Measurements from ENCODE around the gene RELA. TPM values are rescaled to one million over a fixed set of nuclear protein-coding genes. Genes with fewer than 3 reads are reported as not detected.
A peak's percentile ranks its signal among the peaks of the same experiment; 100 is the strongest.
"Not testable (repeated sequence)": the region's sequence is repeated elsewhere in the genome, so short reads cannot be mapped to it uniquely, and the experiment has no call there.

RELA gene
- total RNA-seq, 2 donors from 2014 or later, result 58.7 to 68.3 TPM

DNA sequence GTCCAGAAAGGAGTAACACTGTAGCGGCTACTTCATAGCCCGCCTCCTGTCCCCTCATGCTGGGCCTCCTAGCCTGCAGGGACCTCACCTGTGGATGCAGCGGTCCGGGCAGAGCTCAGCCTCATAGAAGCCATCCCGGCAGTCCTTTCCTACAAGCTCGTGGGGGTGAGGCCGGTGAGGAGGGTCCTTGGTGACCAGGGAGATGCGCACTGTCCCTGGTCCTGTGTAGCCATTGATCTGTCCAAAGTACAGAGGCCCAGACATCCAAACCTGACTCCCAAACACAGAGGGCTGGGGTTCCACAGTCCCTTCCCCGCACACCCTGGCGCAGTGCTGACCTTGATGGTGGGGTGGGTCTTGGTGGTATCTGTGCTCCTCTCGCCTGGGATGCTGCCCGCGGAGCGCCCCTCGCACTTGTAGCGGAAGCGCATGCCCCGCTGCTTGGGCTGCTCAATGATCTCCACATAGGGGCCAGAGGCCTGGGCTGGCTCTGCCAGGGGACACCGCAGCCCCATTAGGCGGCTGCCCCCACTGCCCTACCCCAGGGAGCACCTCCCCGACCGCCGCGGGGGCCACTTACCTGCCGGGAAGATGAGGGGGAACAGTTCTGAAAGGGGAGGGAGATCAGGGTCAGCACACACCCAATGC lies 993 bp downstream of the RELA start:
- H3K27me3 ChIP-seq, result no peaks in the 10 kb centered on the region
- intact Hi-C loops (cut with DNase I), result no loop called here
- no peaks in the 10 kb centered on the region for H3K9me3 ChIP-seq
- peak overlapping the region; percentile 97 for H3K27ac ChIP-seq
- H3K9ac ChIP-seq (ENCODE audit: low read depth in 2 of 2, low read length in 2 of 2), result peak overlapping the region; percentile 93 to 99
- TF ChIP-seq, protein P1, sequence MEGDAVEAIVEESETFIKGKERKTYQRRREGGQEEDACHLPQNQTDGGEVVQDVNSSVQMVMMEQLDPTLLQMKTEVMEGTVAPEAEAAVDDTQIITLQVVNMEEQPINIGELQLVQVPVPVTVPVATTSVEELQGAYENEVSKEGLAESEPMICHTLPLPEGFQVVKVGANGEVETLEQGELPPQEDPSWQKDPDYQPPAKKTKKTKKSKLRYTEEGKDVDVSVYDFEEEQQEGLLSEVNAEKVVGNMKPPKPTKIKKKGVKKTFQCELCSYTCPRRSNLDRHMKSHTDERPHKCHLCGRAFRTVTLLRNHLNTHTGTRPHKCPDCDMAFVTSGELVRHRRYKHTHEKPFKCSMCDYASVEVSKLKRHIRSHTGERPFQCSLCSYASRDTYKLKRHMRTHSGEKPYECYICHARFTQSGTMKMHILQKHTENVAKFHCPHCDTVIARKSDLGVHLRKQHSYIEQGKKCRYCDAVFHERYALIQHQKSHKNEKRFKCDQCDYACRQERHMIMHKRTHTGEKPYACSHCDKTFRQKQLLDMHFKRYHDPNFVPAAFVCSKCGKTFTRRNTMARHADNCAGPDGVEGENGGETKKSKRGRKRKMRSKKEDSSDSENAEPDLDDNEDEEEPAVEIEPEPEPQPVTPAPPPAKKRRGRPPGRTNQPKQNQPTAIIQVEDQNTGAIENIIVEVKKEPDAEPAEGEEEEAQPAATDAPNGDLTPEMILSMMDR (IDR thresholded peaks at IDR 0.05), result no peak
- peak overlapping the region; percentile 94 for H3K4me3 ChIP-seq
- no peak for DNase-seq
- H3K36me3 ChIP-seq, result peaks cover 7% of the 10 kb centered on the region
- peaks cover 8% of the 10 kb centered on the region for H3K4me1 ChIP-seq

DNA sequence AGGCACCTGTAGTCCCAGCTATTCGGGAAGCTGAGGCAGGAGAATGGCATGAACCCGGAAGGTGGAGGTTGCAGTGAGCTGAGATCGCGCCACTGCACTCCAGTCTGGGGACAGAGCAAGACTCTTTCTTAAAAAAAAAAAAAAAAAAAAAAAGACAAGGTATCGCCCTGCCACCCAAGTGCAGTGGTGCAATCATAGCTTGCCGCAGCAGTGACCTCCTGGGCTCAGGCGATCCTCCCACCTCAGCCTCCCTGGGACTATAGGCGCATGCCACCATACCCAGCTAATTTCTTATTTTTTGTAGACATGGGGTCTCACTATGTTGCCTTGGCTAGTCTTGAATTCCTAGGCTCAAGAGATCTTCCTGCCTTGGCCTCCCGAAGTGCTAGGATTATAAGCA lies 1.8 kb downstream of the RELA start:
- H3K27me3 ChIP-seq; intact Hi-C loops (cut with DNase I); H3K9me3 ChIP-seq; DNase-seq; H3K9ac ChIP-seq (ENCODE audit: low read depth in 2 of 2, low read length in 2 of 2); H3K4me1 ChIP-seq; H3K27ac ChIP-seq; H3K4me3 ChIP-seq: not testable (repeated sequence)
- peaks cover 15% of the 10 kb centered on the region for H3K36me3 ChIP-seq

DNA sequence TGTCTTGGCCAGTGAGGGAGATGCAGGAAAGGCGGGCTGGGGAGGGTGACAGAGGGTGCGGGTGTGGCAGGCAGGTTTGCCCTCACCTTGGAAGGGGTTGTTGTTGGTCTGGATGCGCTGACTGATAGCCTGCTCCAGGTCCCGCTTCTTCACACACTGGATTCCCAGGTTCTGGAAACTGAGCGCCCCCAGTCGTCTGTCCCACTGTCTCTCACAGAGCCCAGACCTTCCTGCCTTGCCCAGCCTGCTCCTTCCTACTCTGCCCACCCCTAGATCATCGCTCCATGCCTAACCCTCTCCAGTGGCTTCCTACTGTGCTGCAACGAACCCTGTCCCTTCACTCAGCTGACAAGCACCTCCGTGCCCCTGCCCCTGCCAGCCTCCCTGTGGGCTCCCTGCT lies 2.7 kb downstream of the RELA start:
- intact Hi-C loops (cut with DNase I), result no loop called here
- DNase-seq, result no peak
- Histone ChIP-seq H3K36me3 (peaks cover 16% of the 10 kb centered on the region), H3K27ac (peak overlapping the region; percentile 1), H3K9ac (ENCODE audit: low read depth in 2 of 2, low read length in 2 of 2) (no peak overlapping the region), H3K9me3 (no peaks in the 10 kb centered on the region), H3K27me3 (no peaks in the 10 kb centered on the region), H3K4me1 (peaks cover 8% of the 10 kb centered on the region), H3K4me3 (no peak overlapping the region)
- TF ChIP-seq, protein P1 (IDR thresholded peaks at IDR 0.05), result no peak

DNA sequence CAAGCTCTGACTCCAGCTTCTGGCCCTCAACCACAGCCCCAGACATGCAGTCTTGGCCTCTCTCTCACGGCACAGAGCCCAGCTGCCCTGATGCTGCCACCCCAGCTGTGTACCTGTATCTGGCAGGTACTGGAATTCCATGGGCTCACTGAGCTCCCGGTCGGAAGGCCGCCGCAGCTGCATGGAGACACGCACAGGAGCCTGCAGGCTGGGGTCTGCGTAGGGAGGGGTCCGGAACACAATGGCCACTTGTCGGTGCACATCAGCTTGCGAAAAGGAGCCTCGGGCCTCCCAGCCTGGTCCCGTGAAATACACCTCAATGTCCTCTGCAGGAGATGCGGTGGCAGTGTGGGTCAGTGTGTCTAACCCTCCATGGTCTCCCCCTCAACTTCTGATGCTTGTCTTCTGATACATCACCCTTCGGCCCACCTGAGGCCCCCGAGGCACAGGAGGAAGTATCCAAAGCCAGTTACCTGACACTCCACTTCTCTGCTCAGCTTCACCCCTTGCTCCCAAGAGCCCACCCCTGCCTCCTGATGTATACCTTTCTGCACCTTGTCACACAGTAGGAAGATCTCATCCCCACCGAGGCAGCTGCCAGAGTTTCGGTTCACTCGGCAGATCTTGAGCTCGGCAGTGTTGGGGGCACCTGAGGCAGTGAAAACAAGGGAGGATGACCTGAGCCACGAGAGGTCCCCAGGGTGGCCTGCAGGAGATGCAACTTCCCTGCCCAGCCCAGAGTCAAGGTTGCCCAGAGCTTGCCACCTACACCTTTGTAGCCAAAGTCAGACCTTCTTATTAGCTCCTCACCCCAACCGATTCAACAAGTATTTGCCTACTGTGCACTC lies 4.3 kb downstream of the RELA start:
- no peaks in the 10 kb centered on the region for H3K9me3 ChIP-seq
- TF ChIP-seq, protein P1 (IDR thresholded peaks at IDR 0.05), result no peak

DNA sequence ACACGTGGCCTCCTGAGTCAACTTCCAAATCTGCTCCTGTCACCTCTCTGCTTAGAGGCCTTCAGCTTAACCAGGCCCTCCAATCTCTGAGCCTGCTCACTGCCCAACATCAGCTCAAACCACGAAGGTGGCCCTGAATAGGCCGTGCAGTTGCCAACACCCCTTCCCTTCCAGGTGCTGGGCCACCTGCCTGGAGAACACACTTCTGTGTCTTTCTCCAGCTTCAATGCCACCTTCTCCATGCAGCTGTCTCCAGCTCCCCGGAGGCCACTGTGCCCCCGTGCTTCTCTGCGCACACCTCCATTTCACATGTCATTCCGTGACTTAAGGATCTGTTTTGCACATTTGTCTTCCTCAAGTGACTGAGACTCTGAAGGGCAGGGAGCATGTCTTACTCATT lies 5.3 kb downstream of the RELA start:
- Histone ChIP-seq H3K9ac (ENCODE audit: low read depth in 2 of 2, low read length in 2 of 2) (no peak overlapping the region), H3K27me3 (no peaks in the 10 kb centered on the region), H3K4me1 (peaks cover 22% of the 10 kb centered on the region), H3K36me3 (peaks cover 16% of the 10 kb centered on the region), H3K27ac (no peak overlapping the region), H3K9me3 (no peaks in the 10 kb centered on the region), H3K4me3 (no peak overlapping the region)
- TF ChIP-seq, protein P1 (IDR thresholded peaks at IDR 0.05), result no peak
- intact Hi-C loops (cut with DNase I), result no loop called here
- DNase-seq, result no peak

More for the DNA sequence above, 4.3 kb downstream of the RELA start:
- Histone ChIP-seq H3K27me3 (no peaks in the 10 kb centered on the region), H3K9ac (ENCODE audit: low read depth in 2 of 2, low read length in 2 of 2) (no peak overlapping the region), H3K4me1 (peaks cover 19% of the 10 kb centered on the region), H3K36me3 (peaks cover 16% of the 10 kb centered on the region), H3K4me3 (no peak overlapping the region), H3K27ac (no peak overlapping the region)
- DNase-seq, result no peak
- intact Hi-C loops (cut with DNase I), result no loop called here

Measured in colonic mucosa (tissue), 4 donors.